Measurements from ENCODE around the gene UNC13C. TPM values are rescaled to one million over a fixed set of nuclear protein-coding genes. Genes with fewer than 3 reads are reported as not detected.

The UNC13C gene
- total and polyA plus RNA-seq, 10 of the 15 experiments (the other 5 are each of a cell fraction or from before 2014, with no cell fraction given), result 9.9 to 81.3 (median 25.0) TPM

GRCh38 chr15:54120949-54121463 is 142.8 kb downstream of the UNC13C start (continued):
- TF ChIP-seq ZNF687 (IDR thresholded peaks at IDR 0.05) (no peak), PBX3 (IDR thresholded peaks at IDR 0.05; ENCODE audit: insufficient replicate concordance, low read depth, low read length) (no peak)

GRCh38 chr15:54127574-54127973 is 149.3 kb downstream of the UNC13C start:
- no peaks in the 10 kb centered on the region for H3K36me3 ChIP-seq (ENCODE audit: control insufficient read depth in 2 of 2, insufficient read depth in 2 of 2, low read length in 1 of 2)
- no peak overlapping the region for H3K27ac ChIP-seq (ENCODE audit: control insufficient read depth, insufficient read depth)
- WGBS (ENCODE audit: insufficient coverage, insufficient replicate concordance, low lambda C conversion rate, missing lambda C conversion rate), result 0% methylated on average over 2 of the region's 2 CpGs
- H4K20me1 ChIP-seq (ENCODE audit: control insufficient read depth, insufficient read depth), result no peaks in the 10 kb centered on the region
- in situ Hi-C loops (cut with MboI), result no loop called here
- no peak overlapping the region for H3K9ac ChIP-seq (ENCODE audit: control insufficient read depth, insufficient read depth, low read length)
- ChIA-PET SMC1A (ENCODE audit: uncharacterized antibody, unreplicated experiment) (interaction anchor here (1.1 kb wide), 1 partner anchor 13 kb away, joined by 3 read pairs; no protein-coding TSS in a partner anchor), CTCF (no interaction called here), RAD21 (ENCODE audit: unreplicated experiment) (interaction anchor here (1.3 kb wide), 1 partner anchor 292 kb away, joined by 3 read pairs; no protein-coding TSS in a partner anchor), POLR2A (no interaction called here)
- no peak for ATAC-seq
- no peaks in the 10 kb centered on the region for H3K27me3 ChIP-seq (replicated peaks in 1 of 2; ENCODE audit: control insufficient read depth in 2 of 2, insufficient read depth in 2 of 2, low read length in 1 of 2)
- no peaks in the 10 kb centered on the region for H3K79me2 ChIP-seq (ENCODE audit: control insufficient read depth, insufficient read depth, low read length)
- no TSS peak for BruUV-seq (replicated peaks)
- TF ChIP-seq EZH2 (IDR thresholded peaks at IDR 0.05; ENCODE audit: borderline replicate concordance, control insufficient read depth, low read depth, low read length), result no peak
- TF ChIP-seq CHD2 (IDR thresholded peaks at IDR 0.05; ENCODE audit: borderline replicate concordance, low read depth, low read length), result no peak
- no peak for TF ChIP-seq SIX5 (IDR thresholded peaks at IDR 0.05; ENCODE audit: low read depth, low read length, severe bottlenecking)
- no peak for TF ChIP-seq RFX5 (IDR thresholded peaks at IDR 0.05; ENCODE audit: low read depth, low read length)
- no peak for TF ChIP-seq ZBTB33 (IDR thresholded peaks at IDR 0.05)
- no peak for TF ChIP-seq CHD4 (IDR thresholded peaks at IDR 0.05)
- no peak overlapping the region for H2AFZ ChIP-seq (ENCODE audit: control insufficient read depth, low read depth, low read length)
- H3K4me2 ChIP-seq (ENCODE audit: control insufficient read depth, insufficient read depth), result no peak overlapping the region
- H3K9me3 ChIP-seq (replicated peaks; ENCODE audit: control insufficient read depth, insufficient read depth, low read length), result no peaks in the 10 kb centered on the region
- intact Hi-C loops (cut with micrococcal nuclease; ENCODE audit: unreplicated experiment), result no loop called here
- H3K4me1 ChIP-seq (ENCODE audit: control insufficient read depth, insufficient read depth, low read length), result no peaks in the 10 kb centered on the region
- FAIRE-seq, result no peak
- no peak overlapping the region for H3K4me3 ChIP-seq
- no peak for DNase-seq (ENCODE audit: low read depth, low spot score)

Data from GM12878 (cell line).